Measurements from ENCODE around the gene ERBIN. TPM values are rescaled to one million over a fixed set of nuclear protein-coding genes. Genes with fewer than 3 reads are reported as not detected.

The ERBIN gene
- total RNA-seq: 158 TPM

GRCh38 chr5:65926276-65926783 is at the start of gene ERBIN:
TSS of gene ERBIN (plus strand) at chr5:65926575. CDS start at chr5:65992719, 66,144 bp downstream.

Other genes with a start within 250 kb of the ERBIN start
- 21.2 TPM for gene SGTB, start 204.5 kb upstream of the ERBIN start, total RNA-seq
- 25.9 TPM for gene NLN, start 204.4 kb upstream of the ERBIN start, total RNA-seq
- 179 TPM for gene SREK1, start 217.7 kb downstream of the ERBIN start, total RNA-seq